SK-N-SH (cell line): ENCODE measurements around the gene UBE2Q1. TPM values are rescaled to one million over a fixed set of nuclear protein-coding genes. Genes with fewer than 3 reads are reported as not detected.

Experiments used
- CTCF ChIA-PET: fragments of 300-600, 350-600 bp; formaldehyde crosslinking; extraction: SDS; loops from one replicate; lab custom pipeline; 2021; lab: Yijun Ruan, JAX
- POLR2A ChIA-PET: fragments of 350-600 bp; sonication (Branson Sonifier 250); formaldehyde crosslinking; extraction: SDS; loops from one replicate; lab custom pipeline; 2020; ENCODE audit warnings: antibody characterized with exemption, inconsistent platforms; lab: Yijun Ruan, JAX
- DNase-seq: peaks from one replicate; pipeline ENCODE4 v3.0.0; 2012
- H2AFZ ChIP-seq: fragments of 200-600 bp; sonication (generic); 2 replicates; pipeline ENCODE4 v1.8.1; 2016; ENCODE audit warnings: antibody characterized with exemption, mild to moderate bottlenecking, low read depth
- H3F3A ChIP-seq: fragments of 200-600 bp; sonication (generic); replicated peaks from 2 replicates; pipeline ENCODE3; 2016; ENCODE audit warnings: antibody characterized with exemption, mild to moderate bottlenecking; ENCODE audit not compliant: insufficient read depth
- H3K27ac ChIP-seq, 2 experiments: fragments of 200-500 bp in 1 of 2; fragments of 200-600 bp in 1 of 2; sonication (Bioruptor generic) in 1 of 2; sonication (generic), shearing (Covaris generic) in 1 of 2; 2 replicates each; pipeline versions ENCODE4 v1.5.1 to v1.6.1; 2014 to 2016; ENCODE audit warnings: low read depth in 2 of 2, inconsistent platforms in 1 of 2, low read length in 1 of 2, mild to moderate bottlenecking in 1 of 2, mixed read lengths in 1 of 2
- H3K27me3 ChIP-seq: fragments of 200-600 bp; sonication (generic), shearing (Covaris generic); 2 replicates; pipeline ENCODE4 v1.6.1; 2016; ENCODE audit warnings: mixed run types; ENCODE audit not compliant: insufficient read depth
- H3K36me3 ChIP-seq, 2 experiments: fragments of 200-500 bp in 1 of 2; fragments of 200-600 bp in 1 of 2; sonication (Bioruptor generic) in 1 of 2; sonication (generic) in 1 of 2; replicated peaks in 1 of 2; 2 replicates each; pipeline versions ENCODE3 to v1.5.1; 2014 to 2016; ENCODE audit warnings: low read length in 1 of 2, mild to moderate bottlenecking in 1 of 2; ENCODE audit not compliant: insufficient read depth in 2 of 2, control insufficient read depth in 1 of 2
- H3K4me1 ChIP-seq, 2 experiments: fragments of 200-500 bp in 1 of 2; fragments of 200-600 bp in 1 of 2; sonication (Bioruptor generic) in 1 of 2; sonication (generic), shearing (Covaris generic) in 1 of 2; 2 replicates each; pipeline versions ENCODE4 v1.5.1 to v1.6.1; 2014 to 2016; ENCODE audit warnings: low read depth in 1 of 2, low read length in 1 of 2, mixed run types in 1 of 2; ENCODE audit not compliant: insufficient read depth in 2 of 2, control insufficient read depth in 1 of 2
- H3K4me2 ChIP-seq: fragments of 200-600 bp; sonication (generic), shearing (Covaris generic); 2 replicates; pipeline ENCODE4 v1.6.1; 2017; ENCODE audit warnings: mixed run types
- H3K4me3 ChIP-seq, 2 experiments: fragments of 200-500 bp in 1 of 2; fragments of 200-600 bp in 1 of 2; sonication (Bioruptor generic) in 1 of 2; sonication (generic), shearing (Covaris generic) in 1 of 2; 2 replicates each; pipeline versions ENCODE4 v1.5.1 to v1.8.1; 2014 to 2016; ENCODE audit warnings: low read depth in 2 of 2, inconsistent platforms in 1 of 2, low read length in 1 of 2, mild to moderate bottlenecking in 1 of 2, mixed read lengths in 1 of 2, moderate library complexity in 1 of 2
- H3K79me2 ChIP-seq: fragments of 200-600 bp; sonication (generic); 2 replicates; pipeline ENCODE4 v1.8.1; 2017; ENCODE audit warnings: mild to moderate bottlenecking; ENCODE audit not compliant: insufficient read depth
- H3K9ac ChIP-seq: fragments of 200-600 bp; sonication (generic); 2 replicates; pipeline ENCODE4 v1.6.1; 2017; ENCODE audit warnings: mixed run types
- H3K9me2 ChIP-seq: fragments of 200-600 bp; sonication (generic); 2 replicates; pipeline ENCODE4 v1.6.1; 2017; ENCODE audit warnings: mixed run types
- H3K9me3 ChIP-seq: fragments of 200-600 bp; sonication (generic); 2 replicates; pipeline ENCODE4 v1.6.1; 2017; ENCODE audit warnings: mixed run types, mild to moderate bottlenecking, moderate library complexity
- H4K20me1 ChIP-seq: fragments of 200-600 bp; sonication (generic); 2 replicates; pipeline ENCODE4 v1.6.1; 2017; ENCODE audit warnings: mild to moderate bottlenecking, mixed run types; ENCODE audit not compliant: insufficient read depth
- CHD2 ChIP-seq: fragments of 150-350 bp; IDR thresholded peaks from 2 replicates; pipeline ENCODE4 v1.6.1; 2018; ENCODE audit warnings: low read length; ENCODE audit not compliant: partially characterized antibody
- EP300 ChIP-seq, 2 experiments: IDR thresholded peaks; 2 replicates each; pipeline versions ENCODE4 v1.4.0 to v1.6.1; 2012; ENCODE audit warnings: borderline replicate concordance in 1 of 2, low read depth in 1 of 2, low read length in 1 of 2
- EZH2phosphoT487 ChIP-seq: fragments of 200-600 bp; sonication (generic); IDR thresholded peaks from 2 replicates; pipeline ENCODE4 v1.6.1; 2017; ENCODE audit warnings: low read depth, mixed run types, mild to moderate bottlenecking, antibody characterized with exemption, moderate library complexity, borderline replicate concordance
- FOSL2 ChIP-seq: IDR thresholded peaks from 2 replicates; pipeline ENCODE4 v1.4.0; 2012; ENCODE audit warnings: low read depth, mild to moderate bottlenecking, moderate library complexity, borderline replicate concordance
- FOXM1 ChIP-seq: IDR thresholded peaks from 2 replicates; pipeline ENCODE4 v1.4.0; 2012; ENCODE audit warnings: low read depth, mild to moderate bottlenecking
- GATA2 ChIP-seq: sonication (generic); formaldehyde crosslinking; IDR thresholded peaks from 2 replicates; pipeline ENCODE4 v1.5.0; 2020; ENCODE audit warnings: mild to moderate bottlenecking, missing genetic modification reagents
- MEF2A ChIP-seq: IDR thresholded peaks from 2 replicates; pipeline ENCODE4 v1.4.0; 2012; ENCODE audit warnings: low read depth, borderline replicate concordance
- MXI1 ChIP-seq: IDR thresholded peaks from 2 replicates; pipeline ENCODE4 v1.6.1; 2012; ENCODE audit warnings: mild to moderate bottlenecking, low read depth, low read length, improper control_type of control experiment
- NFIC ChIP-seq: IDR thresholded peaks from 2 replicates; pipeline ENCODE4 v1.4.0; 2012; ENCODE audit warnings: borderline replicate concordance
- NRF1 ChIP-seq: IDR thresholded peaks from 2 replicates; pipeline ENCODE4 v1.6.1; 2012; ENCODE audit warnings: low read depth, mild to moderate bottlenecking, low read length
- RAD21 ChIP-seq: IDR thresholded peaks from 2 replicates; pipeline ENCODE4 v1.6.1; 2012; ENCODE audit warnings: mild to moderate bottlenecking, low read length
- RCOR1 ChIP-seq: fragments of 150-350 bp; IDR thresholded peaks from 2 replicates; pipeline ENCODE4 v1.6.1; 2017; ENCODE audit warnings: antibody characterized with exemption, low read length
- RFX5 ChIP-seq: IDR thresholded peaks from 2 replicates; pipeline ENCODE4 v1.6.1; 2012; ENCODE audit warnings: mild to moderate bottlenecking, improper control_type of control experiment, low read length
- RXRA ChIP-seq: IDR thresholded peaks from 2 replicates; pipeline ENCODE4 v1.4.0; 2012; ENCODE audit warnings: low read depth, mild to moderate bottlenecking, borderline replicate concordance
- SMC3 ChIP-seq: IDR thresholded peaks from 2 replicates; pipeline ENCODE4 v1.6.1; 2012; ENCODE audit warnings: low read depth, low read length, improper control_type of control experiment
- TAF1 ChIP-seq: IDR thresholded peaks from 2 replicates; pipeline ENCODE4 v1.6.1; 2012; ENCODE audit warnings: low read depth, mild to moderate bottlenecking, low read length, moderate library complexity, borderline replicate concordance
- TCF12 ChIP-seq: IDR thresholded peaks from 2 replicates; pipeline ENCODE4 v1.4.0; 2012
- WGBS: methylation state at CpG from one replicate; pipeline ENCODE4 v1.1.6; 2017; ENCODE audit warnings: low lambda C conversion rate; 5-methylcytosine and 5-hydroxymethylcytosine counted together
- polyA plus RNA-seq, 3 experiments: library from polyadenylated mRNA; depleted of rRNA; stranded (reverse); fragments of >200 nt; gene quantifications; 2 replicates each; pipeline ENCODE4 v1.2.3, GENCODE V29; 2012
- TF ChIP-seq, protein P1 (sequence below): fragments of 200-600 bp; sonication (generic); IDR thresholded peaks from 2 replicates; pipeline ENCODE4 v1.6.1; 2017; ENCODE audit warnings: antibody characterized with exemption, mild to moderate bottlenecking, moderate library complexity
- TF ChIP-seq, protein P2 (sequence below): IDR thresholded peaks from 2 replicates; pipeline ENCODE4 v1.4.0; 2012; ENCODE audit warnings: low read depth
- TF ChIP-seq, protein P3 (sequence below): IDR thresholded peaks from 2 replicates; pipeline ENCODE4; 2012
- TF ChIP-seq, protein P4 (sequence below): fragments of 150-350 bp; IDR thresholded peaks from 2 replicates; pipeline ENCODE4 v1.6.1; 2017; ENCODE audit warnings: antibody characterized with exemption, low read length, low read depth, borderline replicate concordance

UBE2Q1 gene
- polyA plus RNA-seq, 1 of the 3 experiments (the other 2 are of a cell fraction) = 12.5 TPM

DNA sequence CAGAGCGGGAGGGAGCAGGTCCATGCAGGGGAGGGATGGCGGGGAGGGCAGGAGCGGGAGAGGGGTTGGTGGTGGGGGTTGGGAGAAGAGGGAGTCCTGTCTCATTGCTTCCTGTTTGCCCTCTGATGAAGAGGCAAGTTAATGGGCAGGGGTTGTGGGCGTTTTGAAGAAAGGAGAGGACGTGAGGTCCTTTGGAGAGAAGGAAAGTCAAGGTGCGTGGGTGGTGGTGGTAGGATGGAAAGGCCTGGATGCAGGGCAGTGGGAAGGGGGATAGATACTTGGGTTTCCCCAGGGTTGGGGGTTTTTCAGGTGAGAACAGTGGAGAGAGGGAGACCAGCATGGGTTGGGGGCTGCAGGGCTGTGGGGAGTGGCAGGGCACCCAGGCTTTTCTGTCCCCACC, 17.2 kb downstream of the UBE2Q1 start:
- H3K9me3 ChIP-seq = no peaks in the 10 kb centered on the region
- H3K4me2 ChIP-seq = no peak overlapping the region
- no peaks in the 10 kb centered on the region for H3K36me3 ChIP-seq
- 50% methylated on average over 6 of the region's 6 CpGs for WGBS
- H4K20me1 ChIP-seq = no peaks in the 10 kb centered on the region
- H3K4me1 ChIP-seq = no peaks in the 10 kb centered on the region
- no peaks in the 10 kb centered on the region for H3K9me2 ChIP-seq
- H3K9ac ChIP-seq = no peak overlapping the region
- H3K27me3 ChIP-seq = peaks cover 21% of the 10 kb centered on the region; the same call in 1 of the 2 replicates
- no peaks in the 10 kb centered on the region for H3K79me2 ChIP-seq
- CTCF ChIA-PET = interaction anchor here (0.6 to 2.7 kb wide), 4 partner anchors 8 to 62 kb away, joined by 3 to 17 read pairs (median 3); no protein-coding TSS in a partner anchor
- POLR2A ChIA-PET = no interaction called here
- no peak for DNase-seq
- no peak overlapping the region for H2AFZ ChIP-seq
- H3F3A ChIP-seq = no peaks in the 10 kb centered on the region
- H3K27ac ChIP-seq = no peak overlapping the region
- H3K4me3 ChIP-seq = no peak overlapping the region
- TF ChIP-seq MXI1 = no peak
- TF ChIP-seq NFIC = no peak
- no peak for TF ChIP-seq TAF1
- no peak for TF ChIP-seq FOXM1
- no peak for TF ChIP-seq EP300 (IDR thresholded peaks at IDR 0.05; ENCODE audit: borderline replicate concordance in 1 of 2, low read depth in 1 of 2, low read length in 1 of 2)
- TF ChIP-seq TCF12 = no peak
- TF ChIP-seq SMC3 = no peak
- no peak for TF ChIP-seq FOSL2
- TF ChIP-seq EZH2phosphoT487 = no peak
- no peak for TF ChIP-seq RCOR1
- no peak for TF ChIP-seq GATA2 (CRISPR knock-in tag)
- TF ChIP-seq, protein P1, sequence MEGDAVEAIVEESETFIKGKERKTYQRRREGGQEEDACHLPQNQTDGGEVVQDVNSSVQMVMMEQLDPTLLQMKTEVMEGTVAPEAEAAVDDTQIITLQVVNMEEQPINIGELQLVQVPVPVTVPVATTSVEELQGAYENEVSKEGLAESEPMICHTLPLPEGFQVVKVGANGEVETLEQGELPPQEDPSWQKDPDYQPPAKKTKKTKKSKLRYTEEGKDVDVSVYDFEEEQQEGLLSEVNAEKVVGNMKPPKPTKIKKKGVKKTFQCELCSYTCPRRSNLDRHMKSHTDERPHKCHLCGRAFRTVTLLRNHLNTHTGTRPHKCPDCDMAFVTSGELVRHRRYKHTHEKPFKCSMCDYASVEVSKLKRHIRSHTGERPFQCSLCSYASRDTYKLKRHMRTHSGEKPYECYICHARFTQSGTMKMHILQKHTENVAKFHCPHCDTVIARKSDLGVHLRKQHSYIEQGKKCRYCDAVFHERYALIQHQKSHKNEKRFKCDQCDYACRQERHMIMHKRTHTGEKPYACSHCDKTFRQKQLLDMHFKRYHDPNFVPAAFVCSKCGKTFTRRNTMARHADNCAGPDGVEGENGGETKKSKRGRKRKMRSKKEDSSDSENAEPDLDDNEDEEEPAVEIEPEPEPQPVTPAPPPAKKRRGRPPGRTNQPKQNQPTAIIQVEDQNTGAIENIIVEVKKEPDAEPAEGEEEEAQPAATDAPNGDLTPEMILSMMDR = no peak

DNA sequence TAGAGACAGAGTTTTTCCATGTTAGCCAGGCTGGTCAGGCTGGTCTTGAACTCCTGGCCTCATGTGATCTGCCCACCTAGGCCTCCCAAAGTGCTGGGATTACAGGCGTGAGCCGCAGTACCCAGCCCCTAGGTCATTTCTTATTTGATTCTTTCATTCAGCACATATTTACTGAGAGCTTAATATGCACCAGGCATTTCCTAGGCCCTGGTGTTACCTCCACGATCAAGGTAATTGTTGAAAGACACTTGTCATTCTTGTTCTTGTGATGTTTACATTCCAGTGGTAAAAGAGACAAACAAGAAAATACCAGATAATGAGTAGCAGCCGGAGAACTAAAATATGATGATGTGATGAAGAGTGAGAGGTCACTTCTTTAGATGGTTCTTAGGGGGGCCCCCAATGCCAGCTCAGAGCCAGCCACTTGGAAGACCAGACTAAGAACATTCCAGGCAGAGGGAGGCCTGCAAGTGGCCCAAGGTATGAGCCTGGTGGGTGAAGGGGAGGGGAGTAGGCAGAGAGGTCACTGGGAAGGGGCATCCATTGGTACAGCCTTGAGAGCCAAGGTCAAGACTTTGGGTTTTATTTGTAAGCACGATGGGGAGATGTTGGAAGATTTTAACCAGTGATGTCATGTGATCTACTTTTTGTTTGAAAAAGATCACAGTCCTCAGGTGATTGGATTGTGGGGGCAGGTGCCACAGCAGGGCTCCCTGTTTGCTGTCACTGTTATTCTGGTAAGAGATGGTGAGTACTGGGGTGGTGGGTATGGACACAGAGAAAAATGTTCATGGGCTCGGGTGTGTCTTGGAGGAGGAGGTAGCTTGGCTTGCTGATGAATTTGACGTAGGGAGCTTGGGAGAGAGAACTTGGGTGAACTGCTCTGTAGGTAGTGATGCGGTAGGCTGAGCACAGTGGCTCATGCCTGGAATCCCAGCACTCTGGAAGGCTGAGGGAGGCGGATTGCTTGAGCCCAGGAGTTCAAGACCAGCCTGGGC, 18.7 kb downstream of the UBE2Q1 start:
- no peak overlapping the region for H3K27ac ChIP-seq
- no peak overlapping the region for H3K4me2 ChIP-seq
- no peak overlapping the region for H2AFZ ChIP-seq
- ChIA-PET POLR2A (no interaction called here), CTCF (interaction anchor here (1.6 kb wide), 1 partner anchor 60 kb away, joined by 7 read pairs; no protein-coding TSS in a partner anchor)
- H3K4me3 ChIP-seq = no peak overlapping the region
- H3K27me3 ChIP-seq = peaks cover 21% of the 10 kb centered on the region; the same call in 1 of the 2 replicates
- no peak for DNase-seq
- WGBS = 58% methylated on average over 9 of the region's 9 CpGs
- no peaks in the 10 kb centered on the region for H3K9me2 ChIP-seq
- no peaks in the 10 kb centered on the region for H3K4me1 ChIP-seq
- H4K20me1 ChIP-seq = no peaks in the 10 kb centered on the region
- H3K9me3 ChIP-seq = no peaks in the 10 kb centered on the region
- H3K36me3 ChIP-seq = no peaks in the 10 kb centered on the region
- no peak overlapping the region for H3K9ac ChIP-seq
- no peaks in the 10 kb centered on the region for H3F3A ChIP-seq
- no peaks in the 10 kb centered on the region for H3K79me2 ChIP-seq
- TF ChIP-seq RFX5 (no peak), NFIC (no peak), RXRA (no peak), NRF1 (no peak), MEF2A (no peak), CHD2 (no peak), SMC3 (no peak), RAD21 (no peak)
- TF ChIP-seq, protein P2, sequence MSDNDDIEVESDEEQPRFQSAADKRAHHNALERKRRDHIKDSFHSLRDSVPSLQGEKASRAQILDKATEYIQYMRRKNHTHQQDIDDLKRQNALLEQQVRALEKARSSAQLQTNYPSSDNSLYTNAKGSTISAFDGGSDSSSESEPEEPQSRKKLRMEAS = no peak
- TF ChIP-seq, protein P3, sequence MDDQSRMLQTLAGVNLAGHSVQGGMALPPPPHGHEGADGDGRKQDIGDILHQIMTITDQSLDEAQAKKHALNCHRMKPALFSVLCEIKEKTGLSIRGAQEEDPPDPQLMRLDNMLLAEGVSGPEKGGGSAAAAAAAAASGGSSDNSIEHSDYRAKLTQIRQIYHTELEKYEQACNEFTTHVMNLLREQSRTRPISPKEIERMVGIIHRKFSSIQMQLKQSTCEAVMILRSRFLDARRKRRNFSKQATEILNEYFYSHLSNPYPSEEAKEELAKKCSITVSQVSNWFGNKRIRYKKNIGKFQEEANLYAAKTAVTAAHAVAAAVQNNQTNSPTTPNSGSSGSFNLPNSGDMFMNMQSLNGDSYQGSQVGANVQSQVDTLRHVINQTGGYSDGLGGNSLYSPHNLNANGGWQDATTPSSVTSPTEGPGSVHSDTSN = no peak
- TF ChIP-seq, protein P1 = no peak
- TF ChIP-seq, protein P4, sequence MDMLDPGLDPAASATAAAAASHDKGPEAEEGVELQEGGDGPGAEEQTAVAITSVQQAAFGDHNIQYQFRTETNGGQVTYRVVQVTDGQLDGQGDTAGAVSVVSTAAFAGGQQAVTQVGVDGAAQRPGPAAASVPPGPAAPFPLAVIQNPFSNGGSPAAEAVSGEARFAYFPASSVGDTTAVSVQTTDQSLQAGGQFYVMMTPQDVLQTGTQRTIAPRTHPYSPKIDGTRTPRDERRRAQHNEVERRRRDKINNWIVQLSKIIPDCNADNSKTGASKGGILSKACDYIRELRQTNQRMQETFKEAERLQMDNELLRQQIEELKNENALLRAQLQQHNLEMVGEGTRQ = no peak
